WTC11 (cell line): Measurements from ENCODE around the gene SLC35F5. TPM values are rescaled to one million over a fixed set of nuclear protein-coding genes. Genes with fewer than 3 reads are reported as not detected.

Experiments used
- ATAC-seq: fragments of 200-7000 bp; cut with Tn5 transposase; 2 replicates; pipeline ENCODE4 v1.10.0; 2021; ENCODE audit warnings: mild to moderate bottlenecking, moderate library complexity
- CTCF ChIA-PET: fragments of 300-600 bp; sonication (Branson Sonifier 250); formaldehyde crosslinking; loops from one replicate; lab custom pipeline; 2021; ENCODE audit warnings: antibody characterized with exemption; lab: Charles Lee
- POLR2A ChIA-PET: fragments of 350-600 bp; sonication (Branson Sonifier 250); formaldehyde crosslinking; loops from one replicate; lab custom pipeline; 2021; ENCODE audit warnings: antibody characterized with exemption; lab: Charles Lee
- DNase-seq: peaks from one replicate; pipeline ENCODE4 v3.0.0; 2021; ENCODE audit warnings: low spot score
- H3K27ac Mint-ChIP-seq: 2 replicates; pipeline ENCODE4 v1.8.0; 2021; ENCODE audit warnings: mixed read lengths
- H3K27me3 Mint-ChIP-seq: 2 replicates; pipeline ENCODE4 v1.8.0; 2021; ENCODE audit warnings: low read depth, mild to moderate bottlenecking, moderate library complexity, mixed read lengths
- H3K36me3 Mint-ChIP-seq: 2 replicates; pipeline ENCODE4 v1.8.0; 2021; ENCODE audit warnings: mixed read lengths
- H3K4me1 Mint-ChIP-seq: 2 replicates; pipeline ENCODE4 v1.8.0; 2022; ENCODE audit warnings: mixed read lengths
- H3K4me3 Mint-ChIP-seq: 2 replicates; pipeline ENCODE4 v1.8.0; 2021; ENCODE audit warnings: mild to moderate bottlenecking, moderate library complexity, mixed read lengths
- H3K9me3 Mint-ChIP-seq: 2 replicates; pipeline ENCODE4 v1.8.0; 2021; ENCODE audit warnings: mixed read lengths
- CREB1 ChIP-seq: sonication (generic); formaldehyde crosslinking; IDR thresholded peaks from 2 replicates; pipeline ENCODE4 v1.8.0; 2023; ENCODE audit warnings: mild to moderate bottlenecking, missing genetic modification reagents
- ETV6 ChIP-seq: sonication (generic); formaldehyde crosslinking; IDR thresholded peaks from 2 replicates; pipeline ENCODE4 v1.8.1; 2022; ENCODE audit warnings: mild to moderate bottlenecking, missing genetic modification reagents
- FOXP1 ChIP-seq: sonication (generic); formaldehyde crosslinking; IDR thresholded peaks from 2 replicates; pipeline ENCODE4 v1.8.0; 2022; ENCODE audit warnings: missing genetic modification reagents, mild to moderate bottlenecking, moderate library complexity, borderline replicate concordance
- GABPB1 ChIP-seq: sonication (generic); formaldehyde crosslinking; IDR thresholded peaks from 2 replicates; pipeline ENCODE4 v1.8.1; 2023; ENCODE audit warnings: mild to moderate bottlenecking, missing genetic modification reagents
- GTF2I ChIP-seq: fragments of 250-450 bp; sonication (Bioruptor Pico); conservative IDR thresholded peaks from 2 replicates; pipeline ENCODE4 v1.4.0; 2021; ENCODE audit warnings: mild to moderate bottlenecking
- IRF2 ChIP-seq: sonication (generic); formaldehyde crosslinking; IDR thresholded peaks from 2 replicates; pipeline ENCODE4 v1.8.0; 2022; ENCODE audit warnings: low read depth, missing genetic modification reagents, borderline replicate concordance
- JAZF1 ChIP-seq: fragments of 250-450 bp; sonication (Bioruptor Pico); IDR thresholded peaks from 2 replicates; pipeline ENCODE4 v1.9.0; 2021; ENCODE audit warnings: moderate library complexity, mild to moderate bottlenecking, inconsistent platforms
- NFYB ChIP-seq: sonication (generic); formaldehyde crosslinking; conservative IDR thresholded peaks from 2 replicates; pipeline ENCODE4 v1.8.0; 2022; ENCODE audit warnings: low read depth, missing genetic modification reagents
- NR2C2 ChIP-seq: sonication (generic); formaldehyde crosslinking; IDR thresholded peaks from 2 replicates; pipeline ENCODE4 v1.8.0; 2022; ENCODE audit warnings: mild to moderate bottlenecking, missing genetic modification reagents
- RELA ChIP-seq: sonication (generic); formaldehyde crosslinking; IDR thresholded peaks from 2 replicates; pipeline ENCODE4 v1.8.1; 2022; ENCODE audit warnings: missing genetic modification reagents, mild to moderate bottlenecking, borderline replicate concordance
- SMAD3 ChIP-seq: sonication (generic); formaldehyde crosslinking; IDR thresholded peaks from 2 replicates; pipeline ENCODE4 v1.8.0; 2022; ENCODE audit warnings: missing genetic modification reagents, mild to moderate bottlenecking, borderline replicate concordance
- ZBTB21 ChIP-seq: sonication (generic); formaldehyde crosslinking; IDR thresholded peaks from 2 replicates; pipeline ENCODE4 v1.8.1; 2023; ENCODE audit warnings: mild to moderate bottlenecking, missing genetic modification reagents, borderline replicate concordance
- ZBTB43 ChIP-seq: sonication (generic); formaldehyde crosslinking; IDR thresholded peaks from 2 replicates; pipeline ENCODE4 v1.8.1; 2023; ENCODE audit warnings: mild to moderate bottlenecking, missing genetic modification reagents
- ZNF138 ChIP-seq: sonication (generic); formaldehyde crosslinking; conservative IDR thresholded peaks from 2 replicates; pipeline ENCODE4 v1.8.1; 2022; ENCODE audit warnings: mild to moderate bottlenecking, moderate library complexity, missing genetic modification reagents
- ZNF219 ChIP-seq: sonication (generic); formaldehyde crosslinking; IDR thresholded peaks from 2 replicates; pipeline ENCODE4 v1.8.0; 2023; ENCODE audit warnings: missing genetic modification reagents, mild to moderate bottlenecking, borderline replicate concordance
- total RNA-seq: library from RNA; stranded (reverse); gene quantifications from 3 replicates; pipeline ENCODE4 v1.2.3, GENCODE V29; 2021
- TF ChIP-seq, protein P1 (sequence below): sonication (generic); formaldehyde crosslinking; IDR thresholded peaks from 2 replicates; pipeline ENCODE4 v1.8.1; 2023; ENCODE audit warnings: mild to moderate bottlenecking, moderate library complexity, missing genetic modification reagents
- TF ChIP-seq, protein P2 (sequence below): sonication (generic); formaldehyde crosslinking; IDR thresholded peaks from 2 replicates; pipeline ENCODE4 v1.8.1; 2023; ENCODE audit warnings: mild to moderate bottlenecking, missing genetic modification reagents, moderate library complexity
- TF ChIP-seq, protein P3 (sequence below): sonication (generic); formaldehyde crosslinking; IDR thresholded peaks from 2 replicates; pipeline ENCODE4 v1.8.1; 2022; ENCODE audit warnings: low read depth, mild to moderate bottlenecking, moderate library complexity, missing genetic modification reagents, borderline replicate concordance
- TF ChIP-seq, protein P4 (sequence below): sonication (generic); formaldehyde crosslinking; IDR thresholded peaks from 2 replicates; pipeline ENCODE4 v1.8.0; 2022; ENCODE audit warnings: mild to moderate bottlenecking, missing genetic modification reagents
- TF ChIP-seq, protein P5 (sequence below): sonication (generic); formaldehyde crosslinking; IDR thresholded peaks from 2 replicates; pipeline ENCODE4 v1.8.0; 2022; ENCODE audit warnings: missing genetic modification reagents
- TF ChIP-seq, protein P6 (sequence below): sonication (generic); formaldehyde crosslinking; IDR thresholded peaks from 2 replicates; pipeline ENCODE4 v1.8.0; 2022; ENCODE audit warnings: mild to moderate bottlenecking, missing genetic modification reagents
- TF ChIP-seq, protein P7 (sequence below): fragments of 200-600 bp; IDR thresholded peaks from 2 replicates; pipeline ENCODE4 v1.8.0; 2022; ENCODE audit warnings: antibody characterized with exemption

Gene SLC35F5
- total RNA-seq, 1 experiment from 2014 or later = 20.3 TPM

GRCh38 chr2:113756355-113757137 lies at the start of gene SLC35F5 (continued):
- TF ChIP-seq, protein P1, sequence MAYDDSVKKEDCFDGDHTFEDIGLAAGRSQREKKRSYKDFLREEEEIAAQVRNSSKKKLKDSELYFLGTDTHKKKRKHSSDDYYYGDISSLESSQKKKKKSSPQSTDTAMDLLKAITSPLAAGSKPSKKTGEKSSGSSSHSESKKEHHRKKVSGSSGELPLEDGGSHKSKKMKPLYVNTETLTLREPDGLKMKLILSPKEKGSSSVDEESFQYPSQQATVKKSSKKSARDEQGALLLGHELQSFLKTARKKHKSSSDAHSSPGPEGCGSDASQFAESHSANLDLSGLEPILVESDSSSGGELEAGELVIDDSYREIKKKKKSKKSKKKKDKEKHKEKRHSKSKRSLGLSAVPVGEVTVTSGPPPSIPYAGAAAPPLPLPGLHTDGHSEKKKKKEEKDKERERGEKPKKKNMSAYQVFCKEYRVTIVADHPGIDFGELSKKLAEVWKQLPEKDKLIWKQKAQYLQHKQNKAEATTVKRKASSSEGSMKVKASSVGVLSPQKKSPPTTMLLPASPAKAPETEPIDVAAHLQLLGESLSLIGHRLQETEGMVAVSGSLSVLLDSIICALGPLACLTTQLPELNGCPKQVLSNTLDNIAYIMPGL (CRISPR knock-in tag) = peak; percentile 94
- no peak for TF ChIP-seq IRF2 (CRISPR knock-in tag)
- TF ChIP-seq, protein P2, sequence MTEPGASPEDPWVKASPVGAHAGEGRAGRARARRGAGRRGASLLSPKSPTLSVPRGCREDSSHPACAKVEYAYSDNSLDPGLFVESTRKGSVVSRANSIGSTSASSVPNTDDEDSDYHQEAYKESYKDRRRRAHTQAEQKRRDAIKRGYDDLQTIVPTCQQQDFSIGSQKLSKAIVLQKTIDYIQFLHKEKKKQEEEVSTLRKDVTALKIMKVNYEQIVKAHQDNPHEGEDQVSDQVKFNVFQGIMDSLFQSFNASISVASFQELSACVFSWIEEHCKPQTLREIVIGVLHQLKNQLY (CRISPR knock-in tag) = no peak
- TF ChIP-seq, protein P3, sequence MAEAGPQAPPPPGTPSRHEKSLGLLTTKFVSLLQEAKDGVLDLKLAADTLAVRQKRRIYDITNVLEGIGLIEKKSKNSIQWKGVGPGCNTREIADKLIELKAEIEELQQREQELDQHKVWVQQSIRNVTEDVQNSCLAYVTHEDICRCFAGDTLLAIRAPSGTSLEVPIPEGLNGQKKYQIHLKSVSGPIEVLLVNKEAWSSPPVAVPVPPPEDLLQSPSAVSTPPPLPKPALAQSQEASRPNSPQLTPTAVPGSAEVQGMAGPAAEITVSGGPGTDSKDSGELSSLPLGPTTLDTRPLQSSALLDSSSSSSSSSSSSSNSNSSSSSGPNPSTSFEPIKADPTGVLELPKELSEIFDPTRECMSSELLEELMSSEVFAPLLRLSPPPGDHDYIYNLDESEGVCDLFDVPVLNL (CRISPR knock-in tag) = peak; percentile 18; the same call in 1 of the 2 replicates
- peak; percentile 70; the same call in 1 of the 2 replicates for TF ChIP-seq FOXP1 (CRISPR knock-in tag)
- TF ChIP-seq, protein P4, sequence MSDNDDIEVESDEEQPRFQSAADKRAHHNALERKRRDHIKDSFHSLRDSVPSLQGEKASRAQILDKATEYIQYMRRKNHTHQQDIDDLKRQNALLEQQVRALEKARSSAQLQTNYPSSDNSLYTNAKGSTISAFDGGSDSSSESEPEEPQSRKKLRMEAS (CRISPR knock-in tag) = peak; percentile 68
- no peak for TF ChIP-seq JAZF1 (CRISPR knock-in tag)
- TF ChIP-seq SMAD3 (CRISPR knock-in tag) = no peak
- TF ChIP-seq CREB1 (CRISPR knock-in tag) = peak; percentile 77; the same call in 1 of the 2 replicates
- peak; percentile 81; the same call in 1 of the 2 replicates for TF ChIP-seq ZBTB43 (CRISPR knock-in tag)
- TF ChIP-seq, protein P5, sequence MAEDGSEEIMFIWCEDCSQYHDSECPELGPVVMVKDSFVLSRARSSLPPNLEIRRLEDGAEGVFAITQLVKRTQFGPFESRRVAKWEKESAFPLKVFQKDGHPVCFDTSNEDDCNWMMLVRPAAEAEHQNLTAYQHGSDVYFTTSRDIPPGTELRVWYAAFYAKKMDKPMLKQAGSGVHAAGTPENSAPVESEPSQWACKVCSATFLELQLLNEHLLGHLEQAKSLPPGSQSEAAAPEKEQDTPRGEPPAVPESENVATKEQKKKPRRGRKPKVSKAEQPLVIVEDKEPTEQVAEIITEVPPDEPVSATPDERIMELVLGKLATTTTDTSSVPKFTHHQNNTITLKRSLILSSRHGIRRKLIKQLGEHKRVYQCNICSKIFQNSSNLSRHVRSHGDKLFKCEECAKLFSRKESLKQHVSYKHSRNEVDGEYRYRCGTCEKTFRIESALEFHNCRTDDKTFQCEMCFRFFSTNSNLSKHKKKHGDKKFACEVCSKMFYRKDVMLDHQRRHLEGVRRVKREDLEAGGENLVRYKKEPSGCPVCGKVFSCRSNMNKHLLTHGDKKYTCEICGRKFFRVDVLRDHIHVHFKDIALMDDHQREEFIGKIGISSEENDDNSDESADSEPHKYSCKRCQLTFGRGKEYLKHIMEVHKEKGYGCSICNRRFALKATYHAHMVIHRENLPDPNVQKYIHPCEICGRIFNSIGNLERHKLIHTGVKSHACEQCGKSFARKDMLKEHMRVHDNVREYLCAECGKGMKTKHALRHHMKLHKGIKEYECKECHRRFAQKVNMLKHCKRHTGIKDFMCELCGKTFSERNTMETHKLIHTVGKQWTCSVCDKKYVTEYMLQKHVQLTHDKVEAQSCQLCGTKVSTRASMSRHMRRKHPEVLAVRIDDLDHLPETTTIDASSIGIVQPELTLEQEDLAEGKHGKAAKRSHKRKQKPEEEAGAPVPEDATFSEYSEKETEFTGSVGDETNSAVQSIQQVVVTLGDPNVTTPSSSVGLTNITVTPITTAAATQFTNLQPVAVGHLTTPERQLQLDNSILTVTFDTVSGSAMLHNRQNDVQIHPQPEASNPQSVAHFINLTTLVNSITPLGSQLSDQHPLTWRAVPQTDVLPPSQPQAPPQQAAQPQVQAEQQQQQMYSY (CRISPR knock-in tag) = no peak
- no peak for TF ChIP-seq NR2C2 (CRISPR knock-in tag)
- TF ChIP-seq, all 79 proteins: peak for 24

DNA sequence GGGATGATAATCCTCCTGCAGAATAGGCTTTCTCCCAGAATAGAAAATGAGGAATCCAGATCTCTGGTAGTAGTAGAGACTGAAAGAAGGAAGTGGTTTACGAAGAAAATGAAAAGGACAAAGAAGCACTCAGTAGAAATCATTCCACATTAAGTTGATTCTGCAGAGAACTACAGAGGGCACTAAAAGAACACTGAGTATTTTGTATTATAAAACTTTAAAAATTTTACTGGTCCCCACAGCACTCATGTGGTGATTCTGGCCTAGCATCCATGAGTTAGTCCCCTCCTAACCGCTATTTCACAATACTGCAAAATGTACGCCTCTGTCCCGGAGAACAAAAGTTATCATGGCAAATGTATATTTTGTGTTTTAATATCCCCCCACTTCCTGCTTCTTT lies 42.9 kb upstream of the SLC35F5 start:
- peaks cover 5% of the 10 kb centered on the region; the same call in 1 of the 2 replicates for H3K4me1 Mint-ChIP-seq
- TF ChIP-seq ZBTB21 (CRISPR knock-in tag) (no peak), GTF2I (CRISPR knock-in tag) (no peak), ZBTB43 (CRISPR knock-in tag) (no peak), GABPB1 (CRISPR knock-in tag) (no peak), ZNF219 (CRISPR knock-in tag) (no peak), ZNF138 (CRISPR knock-in tag) (no peak), ETV6 (CRISPR knock-in tag) (no peak), RELA (CRISPR knock-in tag) (no peak), NFYB (CRISPR knock-in tag) (no peak)
- TF ChIP-seq, protein P6, sequence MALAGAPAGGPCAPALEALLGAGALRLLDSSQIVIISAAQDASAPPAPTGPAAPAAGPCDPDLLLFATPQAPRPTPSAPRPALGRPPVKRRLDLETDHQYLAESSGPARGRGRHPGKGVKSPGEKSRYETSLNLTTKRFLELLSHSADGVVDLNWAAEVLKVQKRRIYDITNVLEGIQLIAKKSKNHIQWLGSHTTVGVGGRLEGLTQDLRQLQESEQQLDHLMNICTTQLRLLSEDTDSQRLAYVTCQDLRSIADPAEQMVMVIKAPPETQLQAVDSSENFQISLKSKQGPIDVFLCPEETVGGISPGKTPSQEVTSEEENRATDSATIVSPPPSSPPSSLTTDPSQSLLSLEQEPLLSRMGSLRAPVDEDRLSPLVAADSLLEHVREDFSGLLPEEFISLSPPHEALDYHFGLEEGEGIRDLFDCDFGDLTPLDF (CRISPR knock-in tag) = no peak
- TF ChIP-seq, protein P7, sequence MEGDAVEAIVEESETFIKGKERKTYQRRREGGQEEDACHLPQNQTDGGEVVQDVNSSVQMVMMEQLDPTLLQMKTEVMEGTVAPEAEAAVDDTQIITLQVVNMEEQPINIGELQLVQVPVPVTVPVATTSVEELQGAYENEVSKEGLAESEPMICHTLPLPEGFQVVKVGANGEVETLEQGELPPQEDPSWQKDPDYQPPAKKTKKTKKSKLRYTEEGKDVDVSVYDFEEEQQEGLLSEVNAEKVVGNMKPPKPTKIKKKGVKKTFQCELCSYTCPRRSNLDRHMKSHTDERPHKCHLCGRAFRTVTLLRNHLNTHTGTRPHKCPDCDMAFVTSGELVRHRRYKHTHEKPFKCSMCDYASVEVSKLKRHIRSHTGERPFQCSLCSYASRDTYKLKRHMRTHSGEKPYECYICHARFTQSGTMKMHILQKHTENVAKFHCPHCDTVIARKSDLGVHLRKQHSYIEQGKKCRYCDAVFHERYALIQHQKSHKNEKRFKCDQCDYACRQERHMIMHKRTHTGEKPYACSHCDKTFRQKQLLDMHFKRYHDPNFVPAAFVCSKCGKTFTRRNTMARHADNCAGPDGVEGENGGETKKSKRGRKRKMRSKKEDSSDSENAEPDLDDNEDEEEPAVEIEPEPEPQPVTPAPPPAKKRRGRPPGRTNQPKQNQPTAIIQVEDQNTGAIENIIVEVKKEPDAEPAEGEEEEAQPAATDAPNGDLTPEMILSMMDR = no peak

More for the DNA sequence above, 42.9 kb upstream of the SLC35F5 start:
- Mint-ChIP-seq H3K4me3 (no peak overlapping the region), H3K27me3 (peaks cover 5% of the 10 kb centered on the region; the same call in 1 of the 2 replicates), H3K27ac (no peak overlapping the region), H3K36me3 (no peaks in the 10 kb centered on the region), H3K9me3 (no peaks in the 10 kb centered on the region)
- ChIA-PET POLR2A (no interaction called here), CTCF (no interaction called here)
- DNase-seq = no peak
- ATAC-seq = no peak
